HG03060 (cell line): Measurements from ENCODE around the gene FCAMR.

Source experiments
- ATAC-seq: cut with Tn5 transposase; IDR thresholded peaks from one replicate; pipeline ENCODE4 v1.9.1; 2021; ENCODE audit warnings: low read depth, moderate number of reproducible peaks; ENCODE audit not compliant: unreplicated experiment

Gene FCAMR

GRCh38 chr1:206960676-206961386, 9.4 kb downstream of the FCAMR start:
- no peak for ATAC-seq

GRCh38 chr1:206958144-206958543, 12.1 kb downstream of the FCAMR start:
- no peak for ATAC-seq

DNA sequence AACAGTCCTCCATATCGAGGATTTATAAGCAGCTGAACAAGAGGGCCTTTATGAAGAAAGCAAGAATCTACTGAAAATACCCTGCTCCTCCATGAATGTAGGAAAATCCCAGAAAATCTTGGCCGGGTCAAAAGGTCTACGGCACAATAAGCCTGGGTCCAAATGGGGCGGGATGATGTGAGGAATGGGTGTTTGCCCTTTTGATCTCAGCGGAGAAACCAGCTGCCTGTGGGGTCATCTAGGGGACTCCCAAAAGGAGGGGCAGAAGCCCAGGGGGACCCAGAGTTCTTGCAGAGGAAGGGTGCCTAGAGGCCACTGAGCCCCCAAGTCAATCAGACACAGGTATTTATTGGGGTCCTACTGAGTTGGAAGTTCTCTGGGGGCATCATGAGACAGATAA, 12.6 kb downstream of the FCAMR start:
- no peak for ATAC-seq

- no peak for ATAC-seq
Measured at GRCh38 chr1:206955476-206956451, 14.5 kb downstream of the FCAMR start.

- ATAC-seq = no peak
Measured at GRCh38 chr1:206954459-206955342, 15.6 kb downstream of the FCAMR start.

GRCh38 chr1:206953626-206954025, 16.6 kb downstream of the FCAMR start:
- ATAC-seq = no peak

- ATAC-seq = no peak
Measured at GRCh38 chr1:206953126-206953525, 17.1 kb downstream of the FCAMR start.

- no peak for ATAC-seq
Measured at GRCh38 chr1:206952171-206952570, 18.1 kb downstream of the FCAMR start.

DNA sequence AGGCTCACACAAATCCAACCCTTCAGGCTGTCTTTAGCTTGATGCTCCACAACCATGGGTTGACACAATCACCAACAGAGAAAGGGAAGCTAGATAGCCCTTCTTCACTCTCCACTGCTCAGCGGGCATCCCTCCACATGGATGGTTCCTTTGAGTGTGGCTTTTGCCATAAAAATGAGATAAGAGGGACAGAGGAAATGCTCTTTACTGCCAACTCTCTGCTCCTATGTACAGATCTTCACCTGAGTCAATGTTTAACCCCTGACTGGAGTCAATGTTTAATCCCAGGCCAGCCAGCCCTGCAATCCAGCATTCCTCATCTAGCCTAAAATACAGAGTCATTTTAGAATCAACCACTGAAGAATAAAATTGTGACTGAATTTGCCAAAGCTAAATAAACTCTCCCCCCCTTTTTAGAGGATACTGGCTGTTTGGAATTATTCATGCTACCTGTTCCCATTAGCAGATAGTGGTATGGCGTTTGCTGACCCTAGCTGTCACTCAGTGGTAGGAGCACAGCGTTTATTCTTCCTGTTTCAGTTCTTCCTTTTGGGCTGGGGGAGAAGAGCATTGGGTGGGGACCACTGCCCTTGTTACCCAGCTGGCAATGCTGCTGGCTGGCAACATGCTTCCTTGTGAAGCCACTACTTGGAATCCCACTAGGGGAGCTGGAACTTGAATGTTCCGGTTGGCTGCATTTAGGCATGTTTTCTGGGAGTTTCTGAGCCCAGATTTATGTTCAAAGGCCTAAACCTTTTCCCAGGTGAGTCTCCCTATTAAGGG, 18.8 kb downstream of the FCAMR start:
- no peak for ATAC-seq

DNA sequence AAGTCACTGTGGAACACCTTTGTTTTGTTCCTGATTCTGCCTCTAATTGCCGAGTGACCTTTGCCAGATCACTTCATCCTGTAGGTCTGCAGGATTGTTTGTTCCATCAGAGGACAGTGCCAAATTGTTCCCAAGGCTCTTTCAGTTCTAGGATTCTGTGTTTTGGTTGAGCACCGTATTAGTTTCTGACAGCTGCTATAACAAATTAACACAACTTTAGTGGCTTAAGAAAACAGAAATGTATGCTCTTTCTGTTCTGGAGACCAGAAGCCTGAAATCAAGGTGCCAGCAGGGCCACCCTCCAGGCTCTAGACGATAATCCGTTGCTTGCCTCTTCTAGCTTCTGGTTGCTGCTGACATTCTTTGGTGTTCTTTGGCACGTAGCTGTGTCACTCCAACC, 20.6 kb downstream of the FCAMR start:
- ATAC-seq = no peak

DNA sequence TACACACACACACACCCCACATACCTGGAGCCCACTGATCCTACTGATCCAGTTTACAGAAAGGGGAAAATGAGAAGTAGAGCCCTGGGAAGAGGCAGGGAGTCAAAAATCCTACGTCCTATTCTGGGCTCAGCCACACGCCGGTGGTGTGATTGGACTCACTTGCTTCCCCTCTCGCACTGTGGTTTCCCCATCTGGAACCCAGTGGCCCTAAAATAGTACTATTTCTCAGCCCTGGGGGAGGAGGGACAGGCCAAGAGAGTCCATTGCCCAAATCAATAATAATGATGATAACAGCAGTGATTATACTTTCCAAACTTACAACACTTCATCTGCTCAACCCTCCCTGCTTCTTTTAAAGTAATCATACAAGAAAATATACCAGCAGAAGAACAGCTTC, 21.1 kb downstream of the FCAMR start:
- ATAC-seq = no peak

DNA sequence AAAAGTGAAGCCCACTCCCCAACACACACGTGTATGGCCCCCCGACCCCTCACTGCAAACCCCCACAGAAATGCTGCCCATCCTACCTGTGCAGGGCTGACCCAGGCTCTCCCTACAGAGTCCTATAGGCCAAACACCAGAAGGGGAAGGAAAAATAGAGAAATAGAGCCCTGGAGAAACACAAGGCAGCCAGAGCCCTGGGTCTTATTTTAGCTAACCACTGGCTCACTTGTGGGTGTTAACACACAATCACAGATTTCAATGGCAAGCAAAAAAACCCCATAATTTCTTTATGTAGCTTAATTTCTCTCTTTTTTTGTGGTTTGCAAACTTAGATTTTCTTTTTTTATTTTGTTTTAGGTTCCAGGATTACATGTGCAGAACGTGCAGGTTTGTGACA, 23.0 kb downstream of the FCAMR start:
- no peak for ATAC-seq

DNA sequence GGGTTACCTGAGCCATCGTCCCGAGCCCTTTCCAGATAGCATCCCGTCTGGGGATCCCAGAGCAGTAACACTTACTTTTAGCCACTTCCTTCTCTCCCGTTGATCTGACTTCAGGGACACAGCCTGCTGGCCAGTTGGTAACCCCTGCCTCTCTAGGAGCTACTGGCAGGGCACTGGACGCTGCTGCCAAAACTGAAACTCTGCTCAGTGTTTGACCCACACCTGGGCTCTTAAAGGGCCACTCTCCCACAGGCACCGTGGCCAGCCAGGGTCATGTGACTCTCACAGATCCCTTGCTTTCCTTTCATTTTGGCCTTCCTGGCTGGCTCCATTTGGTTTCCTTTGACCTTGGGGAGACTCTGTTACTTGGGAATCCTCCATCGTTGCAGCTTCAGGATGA, 24.0 kb downstream of the FCAMR start, which contains the start of gene PIGR:
Gene PIGR, minus strand, starts transcription at position 206 of the 400 bp plus-strand sequence. CDS start 5,935 bp downstream, outside the sequence.
- ATAC-seq = no peak

GRCh38 chr1:206945779-206946178, 24.5 kb downstream of the FCAMR start:
- no peak for ATAC-seq

- ATAC-seq = no peak
Measured at GRCh38 chr1:206944703-206945102, 25.6 kb downstream of the FCAMR start.

DNA sequence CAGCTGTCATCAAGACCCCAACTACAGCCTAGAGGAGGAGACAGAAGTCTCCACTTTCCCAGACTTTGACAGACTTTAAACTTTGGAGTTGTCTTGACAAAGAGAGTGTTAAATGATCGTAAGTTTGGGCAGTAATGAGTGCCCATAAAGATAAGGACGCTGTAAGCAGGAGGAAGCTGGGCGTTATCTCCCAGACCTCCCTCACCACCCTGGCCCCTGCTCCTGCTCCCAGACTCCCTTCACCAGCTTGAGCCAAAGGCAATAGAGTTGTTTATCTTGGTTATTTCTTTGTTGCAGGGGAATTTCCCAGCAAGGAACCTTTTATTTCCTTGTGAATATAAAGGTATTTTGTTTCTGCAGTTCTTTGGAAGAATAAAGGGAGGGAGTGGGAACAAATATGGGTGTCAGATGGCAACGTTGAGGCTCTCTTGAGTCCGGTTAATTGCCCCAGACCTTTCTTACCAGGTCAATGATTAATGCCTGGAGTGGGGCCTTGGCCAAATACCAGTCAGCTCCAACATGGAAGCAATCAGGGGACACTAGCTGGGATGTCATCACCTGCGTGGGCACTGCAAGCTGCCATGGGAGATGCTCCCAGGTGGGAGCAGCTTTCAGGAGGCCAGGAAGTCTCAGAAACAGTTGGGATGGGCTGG, 28.4 kb downstream of the FCAMR start:
- ATAC-seq = no peak

DNA sequence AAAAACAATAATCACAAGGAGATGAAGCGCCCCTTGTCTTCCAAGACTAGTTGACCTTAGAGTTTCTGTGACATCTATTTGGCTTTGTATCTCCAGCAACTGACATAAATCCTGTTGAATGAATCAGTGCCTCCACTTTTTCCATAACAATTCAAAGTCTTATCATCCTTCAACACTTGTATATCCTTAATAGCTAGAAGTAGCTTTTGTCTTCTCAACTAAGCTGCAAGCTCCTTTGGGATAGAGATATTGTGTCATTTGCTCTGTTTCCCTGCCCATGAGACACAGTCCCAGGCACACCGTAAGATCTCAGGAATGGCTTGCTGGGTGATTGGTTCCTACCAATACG, 29.7 kb downstream of the FCAMR start:
- no peak for ATAC-seq

DNA sequence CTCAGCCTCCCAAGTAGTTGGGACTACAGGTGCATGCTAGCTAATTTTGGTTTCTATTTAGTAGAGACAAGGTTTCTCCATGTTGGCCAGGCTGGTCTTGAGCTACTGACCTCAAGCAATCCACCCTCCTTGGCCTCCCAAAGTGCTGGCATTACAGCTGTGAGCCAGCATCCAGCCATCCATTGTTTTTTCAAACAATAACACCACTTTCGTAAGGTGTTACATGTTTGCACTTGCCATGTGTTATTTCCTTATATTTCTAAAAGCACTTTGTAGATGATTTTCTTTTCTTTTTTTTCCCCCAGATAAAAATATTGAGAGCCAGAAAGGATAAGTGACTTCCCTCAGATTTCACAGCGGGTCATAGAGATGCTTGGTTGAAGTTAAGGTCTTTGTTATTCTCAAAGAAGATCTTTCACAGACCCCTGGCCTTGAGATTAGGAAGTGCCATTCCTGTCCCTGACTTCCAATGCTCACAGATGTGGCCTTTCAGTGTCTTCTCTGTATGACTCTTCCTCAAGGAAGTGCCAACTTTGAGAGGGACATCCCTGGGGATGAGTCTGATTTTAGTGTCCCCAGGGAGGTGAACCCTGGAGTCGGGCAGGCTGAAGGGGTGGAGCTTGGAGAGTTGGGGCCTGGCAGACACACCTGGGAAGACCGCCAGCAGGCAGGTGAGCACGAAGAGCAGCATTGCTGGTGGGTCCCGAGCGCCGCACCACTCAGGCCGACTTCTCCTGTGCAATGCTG, 30.2 kb downstream of the FCAMR start:
- no peak for ATAC-seq

- ATAC-seq = no peak
Measured at GRCh38 chr1:206939131-206939530, 31.1 kb downstream of the FCAMR start.
